Stimulated activated CD4-positive, alpha-beta T cell treated with anti-CD3 and anti-CD28 coated beads, Interleukin-15, amount 100 ng/mL, for 24 hours (primary cell): ENCODE results near the gene CPD.
"Not testable (repeated sequence)": the region's sequence is repeated elsewhere in the genome, so short reads cannot be mapped to it uniquely, and the experiment has no call there.

ENCODE experiments used
- DNase-seq: peaks from one replicate; pipeline ENCODE4 v3.0.0-alpha.2; 2020

CPD gene

DNA sequence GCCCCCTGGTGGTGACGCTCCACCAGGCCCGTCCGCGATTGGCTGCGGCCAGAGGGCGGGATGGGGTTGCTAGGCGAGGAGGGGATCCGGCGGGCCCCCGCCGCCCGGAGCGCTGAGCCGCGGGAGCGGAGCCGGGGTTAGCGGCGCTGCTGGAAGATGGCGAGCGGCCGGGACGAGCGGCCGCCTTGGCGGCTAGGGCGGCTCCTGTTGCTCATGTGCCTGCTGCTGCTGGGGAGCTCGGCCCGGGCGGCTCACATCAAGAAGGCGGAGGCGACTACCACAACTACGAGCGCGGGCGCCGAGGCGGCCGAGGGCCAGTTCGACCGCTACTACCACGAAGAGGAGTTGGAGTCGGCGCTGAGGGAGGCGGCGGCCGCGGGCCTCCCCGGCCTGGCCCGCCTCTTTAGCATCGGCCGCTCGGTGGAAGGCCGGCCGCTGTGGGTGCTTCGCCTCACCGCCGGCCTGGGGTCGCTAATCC lies at the start of gene CPD:
TSS of gene CPD (plus strand) at position 103 of the 478 bp plus-strand sequence. CDS start at position 157, 54 bp downstream.
- DNase-seq: peak; percentile 98

DNA sequence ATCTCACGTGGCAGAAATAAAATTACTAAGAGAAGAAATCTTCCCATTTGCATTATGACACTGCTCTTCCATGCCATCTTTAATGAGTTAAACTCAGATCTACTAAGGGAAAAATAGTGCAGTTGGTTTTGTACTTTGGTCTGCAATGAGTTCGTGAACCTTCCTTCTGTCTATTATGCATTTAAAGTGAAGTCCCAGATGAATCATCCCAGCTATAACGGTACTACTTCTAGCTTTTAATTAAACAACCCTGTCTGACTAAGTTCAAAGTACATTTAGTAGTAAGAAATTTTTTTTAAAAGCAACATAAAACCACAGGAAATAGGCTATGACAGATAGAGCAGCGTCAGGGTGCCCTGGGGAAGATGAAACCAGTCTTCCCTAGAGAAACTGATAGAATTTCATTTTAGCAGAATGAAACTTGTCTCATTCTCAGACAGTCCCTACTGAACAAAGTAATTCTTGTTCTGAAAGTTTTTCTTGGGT lies 46.6 kb upstream of the CPD start:
- DNase-seq: peak; percentile 70

DNA sequence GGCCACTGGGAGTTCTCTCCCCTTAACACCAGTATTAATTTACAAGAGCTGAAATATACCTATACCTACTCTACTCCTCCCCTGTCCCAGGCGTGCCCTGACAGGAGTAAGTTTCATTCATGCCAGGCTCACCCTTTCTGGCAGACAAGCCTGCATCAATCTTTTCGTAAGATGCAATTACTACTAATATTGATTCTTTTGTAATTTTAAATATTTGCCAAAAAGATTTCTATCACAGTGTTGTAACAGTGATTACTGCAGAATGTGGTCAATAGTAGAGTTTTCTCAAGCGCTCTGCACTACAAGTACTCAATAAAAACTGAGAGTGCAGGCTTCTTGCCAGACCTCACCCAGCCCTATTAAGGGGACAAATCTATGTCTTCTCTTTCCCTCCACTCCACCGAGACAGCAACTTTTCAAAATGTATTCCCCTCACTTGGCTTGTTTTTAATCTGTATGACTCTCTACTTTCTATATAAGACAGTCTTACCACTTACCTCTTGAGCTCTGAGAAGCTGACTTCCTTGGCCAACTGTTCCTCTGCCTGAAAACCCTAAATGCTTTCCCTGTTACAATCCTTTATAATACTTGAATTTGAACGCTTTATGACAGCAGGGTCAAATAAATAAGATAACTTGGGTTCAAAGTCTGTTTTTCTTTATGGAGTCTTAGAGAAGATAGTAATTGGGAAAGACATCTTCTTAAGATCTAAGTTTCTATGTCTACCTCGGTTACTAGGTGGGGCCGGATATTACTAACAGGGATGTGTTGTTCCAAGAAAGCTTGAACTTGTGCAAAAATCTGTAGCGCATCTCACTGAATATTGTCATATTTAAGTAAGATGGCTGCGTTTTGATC lies 45.0 kb upstream of the CPD start, which contains the start of gene TMIGD1:
TSS of gene TMIGD1 (minus strand) at position 555 of the 858 bp plus-strand sequence. CDS start 1,924 bp downstream, outside the sequence.
- DNase-seq: no peak

DNA sequence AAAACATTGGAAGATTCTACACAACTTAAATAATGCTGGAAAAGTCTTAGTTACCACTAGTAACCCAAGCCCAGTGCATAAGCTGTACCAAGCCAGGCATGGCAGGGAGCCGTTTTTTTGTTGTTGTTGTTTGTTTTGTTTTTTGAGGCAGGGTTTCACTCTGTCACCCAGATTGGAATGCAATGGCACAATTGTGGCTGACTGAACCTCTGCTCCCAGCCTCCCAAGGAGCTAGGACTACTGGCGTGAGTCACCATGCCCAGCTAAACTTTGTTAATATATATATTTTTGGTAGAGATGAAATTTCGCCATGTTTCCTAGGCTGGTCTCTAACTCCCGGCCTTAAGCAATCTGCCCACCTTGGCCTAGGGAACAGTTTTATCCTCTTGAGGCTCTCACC lies 44.3 kb upstream of the CPD start:
- DNase-seq: no peak

DNA sequence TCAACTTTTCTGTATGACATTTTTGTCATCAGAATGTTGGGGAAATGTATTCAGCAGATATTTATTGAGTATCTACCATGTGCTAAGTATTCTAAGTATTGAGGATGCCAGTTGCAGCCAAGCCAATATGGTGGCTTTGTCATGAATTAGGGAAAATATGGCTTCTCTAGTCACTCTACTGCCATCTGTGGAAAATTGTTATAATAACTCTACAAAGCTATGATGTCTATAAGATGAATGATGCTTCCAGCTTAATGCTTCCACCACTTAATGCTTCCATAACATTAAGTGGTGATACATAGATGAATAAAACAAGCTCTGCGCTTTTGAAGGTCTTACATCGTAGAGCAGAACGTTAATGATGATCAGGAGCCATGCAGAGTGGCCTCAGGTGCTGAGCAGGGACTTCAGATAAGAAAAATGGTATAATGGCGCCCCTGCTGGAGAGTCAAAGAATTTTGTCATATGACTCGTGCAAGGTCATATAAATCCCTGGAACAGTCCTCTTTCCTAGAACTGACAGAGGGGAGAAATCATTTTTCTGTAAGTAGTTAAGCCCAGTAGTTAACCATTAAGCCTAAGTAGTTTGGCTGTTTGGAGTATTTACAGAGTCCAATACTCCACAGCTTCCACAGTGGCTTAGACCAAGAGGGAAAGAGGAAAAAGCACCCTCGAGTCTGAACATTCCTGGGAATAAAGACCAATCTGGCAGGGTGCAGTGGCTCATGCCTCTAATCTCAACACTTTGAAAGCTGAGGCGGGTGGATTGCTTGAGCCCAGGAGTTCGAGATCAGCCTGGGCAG lies 42.2 kb upstream of the CPD start:
- DNase-seq: peak; percentile 77

DNA sequence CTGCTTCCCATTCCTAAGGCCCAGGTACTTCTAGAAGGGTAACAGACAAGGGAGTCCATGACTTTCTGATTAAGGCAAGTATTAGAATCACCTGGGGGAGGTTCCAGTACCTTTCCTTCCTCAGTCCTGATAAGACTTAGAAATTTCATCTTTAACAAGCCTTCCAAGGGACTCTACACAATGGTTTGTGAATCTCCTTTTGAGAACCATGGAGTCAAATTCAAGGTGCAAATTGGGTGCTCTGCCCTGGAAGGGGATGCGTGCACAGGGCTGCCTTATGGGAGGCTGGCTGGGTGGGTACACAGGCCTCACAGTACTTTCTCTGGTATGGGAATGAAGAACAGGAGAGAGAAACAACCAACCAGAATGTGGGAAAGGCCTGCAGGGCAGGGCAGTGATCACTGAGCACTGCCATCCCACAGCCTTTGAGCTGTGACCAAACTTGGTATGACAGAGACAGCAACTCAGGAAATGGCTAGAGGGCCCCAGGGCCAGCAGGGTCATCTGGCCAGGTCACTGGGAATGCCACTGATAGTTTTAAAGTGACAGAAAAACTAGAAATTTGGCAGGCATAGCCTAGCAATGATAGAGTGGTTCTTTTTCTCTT lies 41.2 kb upstream of the CPD start:
- no peak for DNase-seq

DNA sequence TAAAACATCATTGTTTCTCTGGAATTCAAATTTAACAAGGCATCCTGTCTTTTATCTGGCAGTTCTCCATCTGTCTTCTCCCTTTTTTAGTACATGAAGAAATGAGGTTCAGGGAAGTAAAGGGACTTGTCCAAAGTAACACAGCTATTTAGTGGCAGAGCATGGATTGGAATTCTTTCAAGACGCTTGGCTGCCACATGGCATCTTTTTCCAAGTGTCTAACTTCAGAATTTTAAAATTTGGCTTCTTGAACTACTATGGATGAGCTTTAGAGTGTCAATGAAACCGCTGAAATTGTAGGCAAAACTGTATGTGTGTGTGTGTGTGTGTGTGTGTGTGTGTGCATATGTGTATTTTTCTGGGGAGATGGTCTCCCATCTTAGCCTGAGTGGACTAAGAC lies 39.6 kb upstream of the CPD start:
- no peak for DNase-seq

DNA sequence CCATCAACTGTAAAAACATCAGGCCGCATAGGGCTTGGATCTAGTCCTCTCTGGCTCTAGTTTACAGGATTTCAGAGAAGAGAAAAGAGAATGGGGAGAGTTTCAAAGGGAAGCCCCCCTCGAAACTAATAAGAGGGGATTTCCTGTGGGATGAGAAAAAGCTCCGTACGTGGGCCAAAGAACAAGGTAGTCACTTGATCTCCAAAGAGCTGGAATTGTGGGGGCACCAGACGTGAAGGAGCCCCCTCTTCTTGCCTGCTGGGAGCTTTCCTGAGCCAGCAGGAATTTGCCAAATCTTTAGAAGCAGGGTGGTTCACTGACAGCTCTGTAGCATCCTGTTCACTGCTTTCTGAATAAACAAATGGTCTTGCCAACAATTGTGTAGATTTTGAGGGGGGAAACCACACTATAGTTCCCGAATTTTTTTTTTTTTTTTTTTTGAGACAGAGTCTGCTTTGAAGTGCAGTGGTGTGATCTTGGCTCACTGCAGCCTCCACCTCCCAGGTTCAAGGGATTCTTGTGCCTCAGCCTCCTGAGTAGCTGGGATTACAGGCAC lies 37.8 kb upstream of the CPD start:
- DNase-seq: no peak

DNA sequence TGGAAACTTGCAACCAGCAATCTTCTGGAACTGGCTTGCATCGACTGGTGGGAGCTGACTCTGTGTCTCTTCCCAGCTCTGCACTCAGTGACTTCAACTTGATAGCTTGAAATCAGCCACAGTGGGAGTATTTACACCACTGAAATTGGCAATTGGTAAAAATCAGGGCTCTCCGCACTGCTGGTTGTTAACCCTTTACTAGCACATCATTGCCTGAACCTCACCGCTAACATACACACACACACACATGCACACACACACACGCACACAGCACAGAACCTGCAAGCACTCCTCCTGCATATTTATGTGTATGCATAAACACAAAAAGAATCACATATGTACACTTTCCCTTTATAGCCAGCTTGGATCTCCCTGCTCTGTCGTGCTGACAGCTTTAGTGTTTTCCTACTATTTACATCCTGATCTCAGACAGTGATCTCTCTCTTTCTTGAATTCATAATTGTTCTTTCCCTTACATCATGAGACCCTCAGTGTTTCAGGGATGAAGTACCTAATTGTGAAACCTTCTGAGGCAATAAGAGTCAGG lies 37.0 kb upstream of the CPD start:
- DNase-seq: no peak

DNA sequence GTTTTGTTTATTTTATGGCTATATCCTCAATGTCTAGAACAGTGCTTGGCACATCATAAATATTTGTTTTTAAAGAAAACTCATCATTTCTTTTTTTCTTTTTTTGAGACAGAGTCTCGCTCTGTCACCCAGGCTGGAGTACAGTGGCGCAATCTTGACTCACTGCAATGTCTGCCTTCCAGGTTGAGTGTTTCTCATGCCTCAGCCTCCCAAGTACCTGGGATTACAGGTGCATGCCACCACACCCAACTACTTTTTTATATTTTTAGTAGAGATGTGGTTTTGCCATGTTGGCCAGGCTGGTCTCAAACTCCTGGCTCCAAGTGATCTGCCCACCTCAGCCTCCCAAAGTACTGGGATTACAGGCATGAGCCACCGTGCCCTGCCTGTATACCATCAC lies 35.5 kb upstream of the CPD start:
- not testable (repeated sequence) for DNase-seq

DNA sequence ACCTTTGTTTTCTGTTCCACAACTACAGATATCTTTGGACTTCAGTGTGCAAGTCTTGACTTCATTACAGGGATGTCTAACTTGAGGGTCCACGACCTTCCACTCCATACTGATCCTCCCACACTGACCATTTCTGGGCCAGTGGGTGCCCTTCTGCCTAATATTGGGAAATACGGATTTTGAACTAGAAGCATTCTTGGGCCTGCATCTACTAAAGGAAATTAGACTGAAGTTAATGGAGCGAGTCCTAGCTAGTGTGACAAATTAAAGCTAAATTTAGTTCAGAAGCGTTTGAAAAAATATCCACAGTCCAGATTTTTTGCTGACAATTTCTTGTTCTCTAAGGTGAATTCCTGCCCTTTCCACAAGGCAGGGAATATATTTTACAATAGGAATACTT lies 34.9 kb upstream of the CPD start:
- no peak for DNase-seq

DNA sequence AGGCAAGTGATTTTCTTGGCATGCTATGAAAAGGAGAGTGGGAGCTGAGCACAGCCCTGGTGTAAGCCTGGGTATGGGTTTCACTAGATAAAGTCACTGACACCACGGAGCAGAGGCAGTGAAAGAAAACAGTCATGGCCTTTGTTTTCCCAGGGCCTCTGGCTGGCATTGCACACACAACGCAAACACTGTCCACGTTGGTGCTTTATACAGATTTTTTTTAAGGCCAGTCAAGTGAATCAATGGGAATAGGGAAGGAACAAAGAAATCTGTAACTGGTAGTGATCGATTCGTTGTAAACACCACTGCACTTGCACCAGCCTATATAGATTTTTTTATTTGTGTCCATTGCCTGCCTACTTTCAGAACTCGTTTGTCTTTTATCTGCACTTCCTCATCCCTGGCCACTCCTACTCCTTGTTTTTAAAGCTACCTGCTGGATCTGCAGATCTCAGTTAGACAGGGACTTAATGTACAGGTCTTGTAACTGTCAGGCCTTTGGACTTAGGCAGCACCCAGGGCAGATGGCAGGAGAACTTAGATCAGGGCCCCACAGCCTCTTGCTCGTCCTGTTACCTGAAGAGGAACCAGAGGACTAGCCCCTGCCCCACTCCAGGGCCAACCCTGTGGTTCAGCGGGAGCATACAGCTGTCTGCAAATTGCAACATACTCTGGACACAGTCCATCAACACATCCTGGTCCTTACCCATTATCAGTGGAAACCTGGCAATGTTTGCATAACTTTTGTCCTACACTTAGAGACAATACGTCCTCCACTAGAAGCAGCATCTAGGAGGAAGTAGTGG lies 34.2 kb upstream of the CPD start:
- DNase-seq: no peak

DNA sequence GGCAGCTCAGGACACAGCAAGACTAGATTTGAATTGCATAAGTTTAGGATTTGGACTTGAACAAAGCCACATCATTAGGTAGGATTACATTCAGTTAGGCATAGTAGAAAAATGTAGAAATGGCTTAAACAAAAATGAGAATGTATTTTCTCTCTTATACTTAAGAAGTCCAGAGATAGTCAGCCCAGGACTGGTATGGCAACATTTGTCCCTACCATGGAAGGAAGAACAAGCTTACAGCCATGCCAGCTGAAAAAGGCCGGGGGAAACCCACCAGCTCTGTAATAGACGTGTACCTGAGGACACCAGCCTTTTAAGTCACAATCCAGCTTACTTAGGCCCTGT lies 33.7 kb upstream of the CPD start:
- no peak for DNase-seq

DNA sequence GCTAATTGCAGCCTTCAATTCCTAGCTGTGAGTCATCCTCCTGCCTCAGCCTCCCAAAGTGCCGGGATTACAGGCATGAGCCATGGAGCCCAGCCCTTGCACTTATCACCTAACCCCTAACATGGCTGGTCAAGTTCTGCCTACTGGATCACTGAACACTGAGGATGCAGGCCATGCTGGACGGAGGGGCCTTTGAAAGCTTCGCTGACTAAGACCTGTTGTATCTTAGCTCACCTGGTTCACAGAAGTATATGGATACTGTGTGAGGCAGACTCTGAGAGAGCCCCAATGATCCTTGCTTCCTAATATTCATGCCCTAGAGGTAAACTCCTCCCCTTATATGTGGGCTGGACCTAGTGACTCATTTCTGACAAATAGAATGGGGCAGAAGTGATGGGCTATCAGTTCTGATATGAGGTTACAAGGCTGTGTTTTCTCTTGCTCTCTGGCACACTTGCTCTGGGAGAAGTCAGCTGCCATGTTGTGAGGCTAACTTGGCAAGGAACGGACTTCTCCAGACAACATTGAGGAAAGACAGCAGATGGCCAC lies 33.1 kb upstream of the CPD start:
- peak; percentile 51 for DNase-seq

DNA sequence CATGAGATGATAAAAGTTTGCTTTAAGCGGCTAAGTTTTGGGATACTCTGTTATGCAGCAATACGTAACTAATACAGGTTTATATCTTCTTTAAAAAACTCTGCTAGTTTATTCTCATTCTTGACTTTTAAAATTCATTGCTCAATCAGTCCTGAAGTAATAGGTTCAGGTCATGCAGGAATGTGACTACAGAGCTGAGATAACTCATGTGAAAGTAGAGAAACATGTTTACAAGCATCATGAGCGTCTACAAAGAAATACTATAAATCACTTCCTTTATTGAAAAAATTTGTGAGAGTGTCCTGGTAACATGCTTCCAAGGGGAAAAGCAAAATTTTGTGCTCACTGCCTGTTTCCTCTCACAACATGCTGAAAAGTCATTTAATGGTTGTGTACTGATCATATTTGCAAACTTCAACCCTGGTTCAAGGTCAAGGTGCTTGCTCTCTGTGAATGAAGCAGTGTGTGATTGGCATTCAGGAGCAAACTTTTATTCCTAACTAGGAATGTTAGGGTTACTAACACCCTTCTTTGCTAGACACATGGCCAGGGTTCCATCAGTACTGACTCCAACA lies 32.4 kb upstream of the CPD start:
- DNase-seq: no peak

DNA sequence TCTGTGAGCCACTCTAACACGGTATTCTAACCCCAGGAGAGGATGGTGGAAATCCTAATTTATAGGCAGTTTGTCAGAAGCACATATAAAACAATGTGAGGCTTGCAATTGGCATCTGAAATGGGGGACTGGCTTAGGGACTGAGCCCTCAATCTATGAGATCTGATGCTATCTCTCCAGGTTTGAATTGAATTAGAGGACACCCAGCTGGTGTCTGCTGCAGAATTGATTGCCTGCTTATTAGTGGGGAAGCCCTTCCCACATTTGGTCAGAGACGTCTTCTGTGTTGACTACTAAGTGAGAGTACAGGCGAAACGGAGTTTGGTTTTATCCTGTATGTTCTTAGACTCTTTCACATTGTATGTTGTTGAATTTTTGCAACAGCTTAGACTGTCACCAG lies 31.2 kb upstream of the CPD start:
- DNase-seq: no peak

DNA sequence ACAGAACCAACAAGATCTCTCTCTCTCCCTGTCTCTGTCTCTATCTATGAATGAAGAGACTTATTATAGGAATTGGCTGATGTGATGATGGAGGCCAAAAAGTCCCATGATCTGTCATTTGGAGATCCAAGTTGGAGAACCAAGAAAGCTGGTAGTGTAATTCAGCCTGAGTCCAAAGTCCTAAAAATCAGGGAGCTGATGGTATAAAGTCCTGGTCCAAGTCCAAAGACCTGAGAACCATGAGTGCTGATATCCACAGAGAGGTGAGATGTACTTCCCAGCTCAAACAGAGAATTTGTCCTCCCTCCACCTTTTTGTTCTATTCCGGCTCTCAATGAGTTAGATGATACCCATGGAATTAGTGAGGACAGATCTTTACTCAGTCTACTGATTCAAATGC lies 29.5 kb upstream of the CPD start:
- DNase-seq: no peak

DNA sequence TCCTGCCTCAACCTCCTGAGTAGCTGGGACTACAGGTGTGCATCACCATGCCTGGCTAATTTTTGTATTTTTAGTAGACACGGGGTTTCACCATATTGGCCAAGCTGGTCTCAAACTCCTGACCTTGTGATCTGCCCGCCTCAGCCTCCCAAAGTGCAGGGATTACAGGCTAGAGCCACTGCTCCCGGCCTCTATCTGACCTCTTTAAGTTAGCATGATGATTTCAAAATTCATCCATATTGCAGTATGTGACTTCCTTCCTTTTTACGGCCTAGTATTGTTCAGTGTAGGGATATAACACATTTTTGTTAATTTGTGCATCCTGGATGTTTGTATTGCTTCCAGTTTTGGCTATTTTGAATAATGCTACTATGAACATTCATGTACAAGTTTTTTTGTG lies 27.5 kb upstream of the CPD start:
- not testable (repeated sequence) for DNase-seq

DNA sequence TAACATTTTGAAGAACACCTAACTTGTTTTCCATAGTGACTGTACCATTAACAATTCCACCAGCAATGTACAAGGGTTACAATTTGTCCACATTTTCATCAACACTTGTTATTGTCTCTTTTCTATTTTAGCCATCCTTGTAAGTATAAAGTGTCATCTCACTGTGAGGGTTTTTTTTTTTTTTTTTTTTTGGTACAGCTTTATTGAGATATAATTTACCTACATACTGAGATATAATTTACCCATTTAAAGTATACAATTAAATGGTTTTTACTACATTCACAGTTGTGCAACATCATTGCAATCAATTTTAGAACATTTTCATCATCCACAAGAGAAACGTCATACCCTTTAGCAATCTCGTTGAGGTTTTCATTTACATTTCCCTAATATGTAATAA lies 27.0 kb upstream of the CPD start:
- no peak for DNase-seq

DNA sequence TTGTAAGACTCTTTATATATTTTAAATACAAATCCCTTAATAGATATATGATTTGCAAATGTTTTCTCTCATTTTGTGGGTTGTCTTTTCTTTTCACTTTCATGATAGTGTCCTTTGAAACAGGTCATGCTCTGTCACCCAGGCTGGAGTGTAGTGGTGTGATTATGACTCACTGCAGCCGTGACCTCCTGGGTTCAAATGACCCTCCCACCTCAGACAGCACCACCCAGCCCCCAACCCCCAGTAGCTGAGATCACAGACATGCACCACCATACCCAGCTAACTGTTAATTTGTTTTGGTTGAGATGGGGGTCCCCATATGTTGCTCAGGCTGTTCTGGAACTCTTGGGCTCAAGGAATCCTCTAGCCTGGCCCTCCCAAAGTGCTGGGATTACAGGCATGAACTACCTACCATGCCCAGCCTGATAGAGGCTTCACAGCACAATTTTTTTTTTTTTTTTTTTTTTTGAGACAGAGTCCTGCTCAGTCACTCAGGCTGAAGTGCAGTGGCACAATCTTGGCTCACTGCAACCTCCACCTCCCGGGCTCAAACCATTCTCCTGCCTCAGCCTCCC lies 26.4 kb upstream of the CPD start:
- no peak for DNase-seq

DNA sequence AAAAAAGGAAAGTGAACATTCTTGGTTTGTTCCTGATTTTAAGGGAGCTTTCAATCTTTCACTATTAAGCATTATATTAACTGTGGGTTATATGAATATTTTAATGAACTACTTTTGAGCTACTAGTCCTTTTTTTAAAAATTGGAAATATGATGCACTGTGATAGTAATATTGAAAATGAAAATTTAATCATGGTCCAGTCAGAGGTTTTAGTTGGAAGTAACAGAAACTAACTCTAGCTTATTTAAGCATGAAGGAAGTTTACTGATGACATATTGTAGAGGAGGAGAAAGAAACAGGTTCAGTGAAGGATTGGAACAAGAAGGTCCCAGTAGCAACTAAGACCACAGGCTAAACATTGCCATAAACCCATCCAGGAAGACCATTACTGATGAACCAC lies 24.0 kb upstream of the CPD start:
- no peak for DNase-seq
